ENCODE data around the gene PIGS.

PIGS gene

DNA sequence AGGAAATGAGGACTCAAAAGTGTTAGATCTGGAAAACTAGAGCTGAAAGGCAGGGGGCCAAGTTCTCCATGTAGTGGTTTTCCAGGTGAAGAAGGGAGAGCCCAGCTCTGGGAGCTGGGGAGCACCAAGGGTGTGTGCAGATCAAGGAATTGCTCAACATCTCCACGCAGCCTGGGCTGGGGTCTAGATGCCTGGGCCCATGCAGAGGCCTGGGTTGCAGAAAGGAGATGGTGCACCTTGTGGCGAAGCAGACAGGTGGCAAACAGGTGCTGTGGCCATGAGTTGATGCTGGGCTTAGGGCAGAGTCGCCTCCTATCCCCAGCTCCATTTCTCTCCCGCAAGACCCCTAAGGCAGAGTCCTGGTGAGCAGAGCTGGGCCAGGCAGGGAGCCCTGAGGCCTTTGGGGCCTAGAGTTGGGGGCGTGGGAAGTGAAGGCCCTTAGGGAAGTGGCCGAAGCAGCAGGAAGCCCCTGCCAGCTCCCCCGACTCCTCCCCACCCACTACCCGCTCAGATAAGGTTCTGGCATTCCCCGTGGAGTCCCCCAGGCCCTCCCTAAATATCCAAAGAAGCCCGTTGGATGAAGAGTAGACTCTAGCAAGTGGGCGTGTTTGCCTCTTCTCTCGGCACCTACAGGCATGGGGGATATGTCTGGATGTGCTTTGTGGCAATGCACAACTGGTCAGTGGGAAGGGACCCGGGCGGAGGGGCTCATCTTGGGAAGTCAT lies 64.4 kb downstream of the PIGS start:
- DNase-seq (ENCODE audit: low spot score), result no peak

DNA sequence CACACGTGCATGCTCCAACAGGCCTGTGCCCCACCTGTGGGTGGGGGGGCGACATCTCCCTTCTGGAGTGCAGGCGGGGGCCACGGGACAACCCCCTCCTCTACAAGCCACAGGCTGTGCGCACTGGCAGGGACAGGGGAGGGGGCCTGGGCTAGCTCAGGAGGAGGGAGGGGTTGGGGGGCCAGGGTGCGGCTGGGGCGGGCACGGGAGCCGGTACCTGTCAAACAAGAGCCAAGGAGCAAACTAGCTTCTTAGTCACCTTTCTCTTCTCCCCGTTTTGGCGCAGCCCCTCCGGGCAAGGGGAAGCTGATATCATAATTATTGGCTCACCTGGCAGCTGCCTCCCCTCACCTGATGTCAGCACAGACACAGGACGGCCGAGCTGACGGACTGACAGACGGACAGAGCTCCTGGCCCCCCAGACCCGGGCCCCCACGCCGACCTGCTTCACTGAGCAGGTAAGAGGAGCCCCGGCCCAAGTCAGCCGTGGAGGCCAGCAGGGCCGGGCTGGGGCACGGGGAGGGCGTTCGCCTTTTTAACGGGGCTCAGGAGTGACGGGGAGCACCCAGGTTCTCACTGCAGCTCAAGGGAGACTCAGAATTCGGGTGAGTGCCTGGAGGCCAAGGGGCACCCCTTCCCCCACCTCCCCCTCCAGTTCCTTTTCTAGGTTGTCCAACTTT lies 65.2 kb downstream of the PIGS start, which contains the start of gene FOXN1:
Gene FOXN1 (plus strand): TSS at position 363 of the 680 bp plus-strand sequence. CDS start 17,622 bp downstream, outside the sequence.
- no peak for DNase-seq (ENCODE audit: low spot score)

DNA sequence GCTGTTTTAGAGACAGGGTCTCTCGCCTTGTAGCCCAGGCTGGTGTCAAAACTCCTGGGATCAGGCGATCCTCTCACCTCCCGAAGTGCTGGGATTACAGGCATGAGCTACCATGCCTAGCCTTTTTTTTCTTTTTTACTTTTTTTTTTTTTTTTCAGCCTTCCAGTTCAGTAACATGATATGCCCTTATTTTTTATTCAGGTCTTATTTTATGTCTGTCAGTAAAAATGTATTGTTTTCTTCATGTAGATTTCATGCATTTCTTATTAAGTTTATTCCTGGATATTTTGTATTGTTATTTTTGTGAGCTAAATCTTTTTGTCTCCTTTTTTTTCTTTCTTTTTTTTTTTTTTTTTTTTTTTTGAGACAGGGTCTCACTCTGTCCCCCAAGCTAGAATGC lies 67.9 kb downstream of the PIGS start:
- DNase-seq (ENCODE audit: low spot score), result no peak

Data from pons (tissue), 1 donor.